Caco-2 (cell line): ENCODE data around the gene ATP6V1F. TPM values are rescaled to one million over a fixed set of nuclear protein-coding genes. Genes with fewer than 3 reads are reported as not detected.
A peak's percentile ranks its signal among the peaks of the same experiment; 100 is the strongest.

Experiments used
- Bru-seq: library from RNA; stranded (reverse); fragments of 400-500 nt; gene quantifications from one replicate; lab custom pipeline; 2021; lab: Mats Ljungman, UMichigan
- BruChase-seq, 2 experiments: library from RNA; stranded (reverse); fragments of 400-500 nt; gene quantifications; one replicate each; lab custom pipeline; 2021; lab: Mats Ljungman, UMichigan
- BruUV-seq: library from RNA; stranded (reverse); fragments of 400-500 nt; replicated peaks from 2 replicates; lab custom pipeline; 2021; lab: Mats Ljungman, UMichigan
- CTCF ChIA-PET: fragments of 300-600 bp; sonication (Branson Sonifier 250); formaldehyde crosslinking; loops from one replicate; lab custom pipeline; 2022; ENCODE audit warnings: antibody characterized with exemption; lab: Charles Lee
- POLR2A ChIA-PET: fragments of 300-600 bp; sonication (Branson Sonifier 250); formaldehyde crosslinking; loops from one replicate; lab custom pipeline; 2022; ENCODE audit warnings: antibody characterized with exemption; lab: Charles Lee
- DNase-seq, 2 experiments: peaks; one replicate each; pipeline versions ENCODE4 v3.0.0 to v3.0.0-alpha.2; 2020 to 2022
- H3K27me3 ChIP-seq: replicated peaks from 2 replicates; pipeline ENCODE4 v1.6.0; 2011; ENCODE audit warnings: low read length; ENCODE audit not compliant: control insufficient read depth, insufficient read depth
- H3K36me3 ChIP-seq: 2 replicates; pipeline ENCODE4 v1.5.1; 2011; ENCODE audit warnings: low read length; ENCODE audit not compliant: control insufficient read depth, insufficient read depth
- H3K4me1 ChIP-seq: fragments of 250-450 bp; sonication (Bioruptor Pico); 2 replicates; pipeline ENCODE4 v1.5.1; 2020; ENCODE audit warnings: mild to moderate bottlenecking
- H3K4me3 ChIP-seq: 2 replicates; pipeline ENCODE4 v1.5.1; 2011; ENCODE audit warnings: low read depth, mild to moderate bottlenecking, control low read depth, low read length
- H3K9me3 ChIP-seq: fragments of 250-450 bp; sonication (Bioruptor Pico); 2 replicates; pipeline ENCODE4 v1.5.1; 2020; ENCODE audit warnings: mild to moderate bottlenecking, moderate library complexity
- H3K27ac Mint-ChIP-seq: one replicate; pipeline ENCODE4 v1.8.0; 2022; ENCODE audit warnings: mixed read lengths; ENCODE audit not compliant: unreplicated experiment
- H3K27me3 Mint-ChIP-seq: one replicate; pipeline ENCODE4 v1.8.0; 2022; ENCODE audit warnings: mixed read lengths; ENCODE audit not compliant: insufficient read depth, unreplicated experiment
- H3K36me3 Mint-ChIP-seq: one replicate; pipeline ENCODE4 v1.8.0; 2022; ENCODE audit warnings: mild to moderate bottlenecking, mixed read lengths; ENCODE audit not compliant: insufficient read depth, unreplicated experiment
- H3K4me1 Mint-ChIP-seq: one replicate; pipeline ENCODE4 v1.8.0; 2022; ENCODE audit warnings: low read depth, mixed read lengths; ENCODE audit not compliant: unreplicated experiment
- H3K4me3 Mint-ChIP-seq: one replicate; pipeline ENCODE4 v1.8.0; 2022; ENCODE audit warnings: mild to moderate bottlenecking, moderate library complexity, mixed read lengths; ENCODE audit not compliant: unreplicated experiment
- H3K9me3 Mint-ChIP-seq: one replicate; pipeline ENCODE4 v1.8.0; 2022; ENCODE audit warnings: mixed read lengths; ENCODE audit not compliant: unreplicated experiment
- intact Hi-C: fragments of 100-400 bp; cut with micrococcal nuclease; formaldehyde crosslinking; loops from one replicate; pipeline ENCODE4 v1.10.0; 2022; ENCODE audit not compliant: unreplicated experiment
- long read RNA-seq: library from polyadenylated mRNA; stranded (forward); transcript quantifications from one replicate; pipeline ENCODE4 v2.0.0, GENCODE V29; 2022
- total RNA-seq: library from RNA; stranded (reverse); gene quantifications from 2 replicates; pipeline ENCODE4 v1.2.3, GENCODE V29; 2022
- TF ChIP-seq, protein P1 (sequence below), 2 experiments: fragments of 200-600 bp in 1 of 2; IDR thresholded peaks; 1 replicate in 1 of 2; 2 replicates in 1 of 2; pipeline versions ENCODE4 v1.5.1 to v1.8.0; 2011 to 2022; ENCODE audit warnings: antibody characterized with exemption in 1 of 2, control low read depth in 1 of 2, inconsistent platforms in 1 of 2, low read depth in 1 of 2, low read length in 1 of 2, mild to moderate bottlenecking in 1 of 2, moderate library complexity in 1 of 2; ENCODE audit not compliant: insufficient read depth in 1 of 2, severe bottlenecking in 1 of 2, unreplicated experiment in 1 of 2

ATP6V1F gene, protein sequence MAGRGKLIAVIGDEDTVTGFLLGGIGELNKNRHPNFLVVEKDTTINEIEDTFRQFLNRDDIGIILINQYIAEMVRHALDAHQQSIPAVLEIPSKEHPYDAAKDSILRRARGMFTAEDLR
- total RNA-seq (162 and 168 TPM in 2 replicates), Bru-seq, nascent RNA (percentile 76 among the genes with signal in this experiment), BruChase-seq, experiment 1, labeled RNA remaining after a 2-hour chase (percentile 89 among the genes with signal in this experiment), BruChase-seq, experiment 2, labeled RNA remaining after a 6-hour chase (percentile 96 among the genes with signal in this experiment)
- long read RNA-seq, transcript ATP6V1F-201 (2 exons, 704 nt) = major isoform, 149 of 152 reads
- long read RNA-seq, partial matches to known transcripts = 0 of 152 reads
- long read RNA-seq, other reads (novel, unspliced or antisense) = 1 of 152 reads

DNA sequence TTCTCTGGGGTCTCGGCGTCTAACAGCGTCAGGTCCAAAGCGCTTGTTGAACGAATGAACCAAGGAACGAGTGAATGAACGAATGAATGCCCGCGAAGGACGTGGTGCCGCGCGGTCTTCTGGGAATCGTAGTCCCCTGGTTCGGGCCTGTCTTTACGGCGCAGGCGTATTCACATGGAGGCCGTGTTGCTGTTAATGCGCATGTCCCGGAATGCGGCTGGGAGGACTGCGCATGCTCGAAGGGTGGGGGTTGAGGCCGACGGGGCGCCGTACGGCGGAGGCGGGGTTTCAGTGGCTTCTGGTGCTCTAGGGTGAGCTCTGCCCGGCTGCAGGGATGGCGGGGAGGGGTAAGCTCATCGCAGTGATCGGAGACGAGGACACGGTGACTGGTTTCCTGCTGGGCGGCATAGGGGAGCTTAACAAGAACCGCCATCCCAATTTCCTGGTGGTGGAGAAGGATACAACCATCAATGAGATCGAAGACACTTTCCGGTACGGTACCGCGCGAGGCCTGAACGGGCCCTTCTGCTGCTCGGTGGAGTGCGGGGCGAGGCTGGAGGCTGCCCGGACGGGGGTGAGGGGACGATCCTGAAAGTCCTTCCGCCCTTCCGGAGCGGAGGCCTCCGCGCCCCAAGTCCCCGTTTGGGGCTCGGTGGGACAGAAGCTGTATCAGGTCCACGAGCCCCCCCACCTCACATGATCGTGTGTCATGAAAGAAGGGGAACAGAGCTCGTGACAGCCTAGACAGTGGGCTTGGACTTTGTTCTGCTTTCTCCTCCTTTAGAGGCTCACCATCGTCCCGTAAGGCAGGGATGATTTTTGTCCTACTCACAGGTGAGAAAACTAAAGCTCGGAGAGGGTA lies at the start of gene ATP6V1F:
Gene ATP6V1F (plus strand): TSS at position 286 of the 862 bp plus-strand sequence. CDS start 49 bp downstream, at position 335.
- ChIA-PET POLR2A (interaction anchor here (1.1 to 1.2 kb wide), 2 partner anchors 13 to 17 kb away, joined by 3 read pairs; no protein-coding TSS in a partner anchor), CTCF (interaction anchor here (0.6 to 2.7 kb wide), 15 partner anchors 11 to 432 kb away, joined by 3 to 33 read pairs (median 4); no protein-coding TSS in a partner anchor)
- Mint-ChIP-seq H3K27ac (peak within 1 kb of the TSS; percentile 87), H3K4me1 (peaks cover 12% of the 10 kb centered on the region), H3K27me3 (no peaks in the 10 kb centered on the region), H3K4me3 (peak within 1 kb of the TSS; percentile 84), H3K36me3 (peaks cover 32% of the 10 kb centered on the region), H3K9me3 (no peaks in the 10 kb centered on the region)
- no peaks in the 10 kb centered on the region; the same call in none of the 2 replicates for H3K36me3 ChIP-seq
- peaks cover 8% of the 10 kb centered on the region; the same call in 1 of the 2 replicates for H3K4me1 ChIP-seq
- H3K4me3 ChIP-seq = peak within 1 kb of the TSS; percentile 93
- intact Hi-C loops = loop anchor here (1.0 to 2.0 kb wide), 2 partner anchors 17 to 32 kb away; partner anchors contain the start of gene FLNC
- TF ChIP-seq, protein P1, sequence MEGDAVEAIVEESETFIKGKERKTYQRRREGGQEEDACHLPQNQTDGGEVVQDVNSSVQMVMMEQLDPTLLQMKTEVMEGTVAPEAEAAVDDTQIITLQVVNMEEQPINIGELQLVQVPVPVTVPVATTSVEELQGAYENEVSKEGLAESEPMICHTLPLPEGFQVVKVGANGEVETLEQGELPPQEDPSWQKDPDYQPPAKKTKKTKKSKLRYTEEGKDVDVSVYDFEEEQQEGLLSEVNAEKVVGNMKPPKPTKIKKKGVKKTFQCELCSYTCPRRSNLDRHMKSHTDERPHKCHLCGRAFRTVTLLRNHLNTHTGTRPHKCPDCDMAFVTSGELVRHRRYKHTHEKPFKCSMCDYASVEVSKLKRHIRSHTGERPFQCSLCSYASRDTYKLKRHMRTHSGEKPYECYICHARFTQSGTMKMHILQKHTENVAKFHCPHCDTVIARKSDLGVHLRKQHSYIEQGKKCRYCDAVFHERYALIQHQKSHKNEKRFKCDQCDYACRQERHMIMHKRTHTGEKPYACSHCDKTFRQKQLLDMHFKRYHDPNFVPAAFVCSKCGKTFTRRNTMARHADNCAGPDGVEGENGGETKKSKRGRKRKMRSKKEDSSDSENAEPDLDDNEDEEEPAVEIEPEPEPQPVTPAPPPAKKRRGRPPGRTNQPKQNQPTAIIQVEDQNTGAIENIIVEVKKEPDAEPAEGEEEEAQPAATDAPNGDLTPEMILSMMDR (IDR thresholded peaks at IDR 0.05; ENCODE audit: insufficient read depth in 1 of 2, low read depth in 1 of 2, low read length in 1 of 2, severe bottlenecking in 1 of 2, unreplicated experiment in 1 of 2) = no peak
- BruUV-seq = TSS peak; percentile 40
- peak; percentile 98 to 99 for DNase-seq
- no peaks in the 10 kb centered on the region for H3K9me3 ChIP-seq
- H3K27me3 ChIP-seq = no peaks in the 10 kb centered on the region

DNA sequence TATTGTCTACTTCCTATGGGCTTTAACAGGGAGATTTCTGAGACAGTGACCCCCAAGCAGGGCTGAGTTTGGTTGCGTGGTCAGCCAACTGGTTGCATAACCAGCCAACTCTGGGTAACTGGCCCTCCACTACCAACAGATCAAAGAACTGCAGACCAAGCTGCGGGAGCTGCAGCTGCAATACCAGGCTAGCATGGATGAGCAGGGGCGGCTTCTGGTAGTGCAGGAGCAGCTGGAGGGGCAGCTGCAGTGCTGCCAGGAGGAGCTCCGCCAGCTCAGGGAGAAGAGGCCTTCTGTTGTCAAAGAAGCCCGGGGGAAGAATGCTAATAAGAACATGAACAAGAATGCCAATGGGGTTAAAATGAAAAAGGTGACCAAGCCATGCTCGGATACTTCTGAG lies 48.2 kb upstream of the ATP6V1F start:
- intact Hi-C loops = no loop called here
- BruUV-seq = no TSS peak
- H3K4me3 Mint-ChIP-seq = no peak overlapping the region
- H3K4me3 ChIP-seq = no peak overlapping the region
- H3K9me3 ChIP-seq = no peaks in the 10 kb centered on the region
- H3K4me1 Mint-ChIP-seq = peaks cover 6% of the 10 kb centered on the region
- H3K4me1 ChIP-seq = no peaks in the 10 kb centered on the region
- no peaks in the 10 kb centered on the region for H3K36me3 ChIP-seq
- DNase-seq = no peak
- H3K36me3 Mint-ChIP-seq = no peaks in the 10 kb centered on the region
- H3K9me3 Mint-ChIP-seq = no peaks in the 10 kb centered on the region
- TF ChIP-seq, protein P1 (IDR thresholded peaks at IDR 0.05; ENCODE audit: insufficient read depth in 1 of 2, low read depth in 1 of 2, low read length in 1 of 2, severe bottlenecking in 1 of 2, unreplicated experiment in 1 of 2) = no peak
- CTCF ChIA-PET = interaction anchor here (0.5 kb wide), 1 partner anchor 54 kb away, joined by 3 read pairs; no protein-coding TSS in a partner anchor
- no peak overlapping the region for H3K27ac Mint-ChIP-seq
- POLR2A ChIA-PET = no interaction called here
- H3K27me3 Mint-ChIP-seq = peaks cover 19% of the 10 kb centered on the region
- no peaks in the 10 kb centered on the region; the same call in 1 of the 2 replicates for H3K27me3 ChIP-seq
